ENCODE data around the gene TMEM17. TPM values are rescaled to one million over a fixed set of nuclear protein-coding genes. Genes with fewer than 3 reads are reported as not detected.

The TMEM17 gene
- total RNA-seq, 1 donor from 2014 or later = 1.7 TPM

- Mint-ChIP-seq H3K9me3 (ENCODE audit: unreplicated experiment) (peaks cover 4% of the 10 kb centered on the region), H3K4me3 (ENCODE audit: unreplicated experiment) (no peak overlapping the region), H3K36me3 (ENCODE audit: low read depth, unreplicated experiment) (peaks cover 4% of the 10 kb centered on the region), H3K4me1 (ENCODE audit: unreplicated experiment) (peaks cover 7% of the 10 kb centered on the region), H3K27ac (ENCODE audit: unreplicated experiment) (no peak overlapping the region), H3K27me3 (ENCODE audit: unreplicated experiment) (peaks cover 2% of the 10 kb centered on the region)
- no peak for DNase-seq (ENCODE audit: low spot score)
- TF ChIP-seq, protein P1, sequence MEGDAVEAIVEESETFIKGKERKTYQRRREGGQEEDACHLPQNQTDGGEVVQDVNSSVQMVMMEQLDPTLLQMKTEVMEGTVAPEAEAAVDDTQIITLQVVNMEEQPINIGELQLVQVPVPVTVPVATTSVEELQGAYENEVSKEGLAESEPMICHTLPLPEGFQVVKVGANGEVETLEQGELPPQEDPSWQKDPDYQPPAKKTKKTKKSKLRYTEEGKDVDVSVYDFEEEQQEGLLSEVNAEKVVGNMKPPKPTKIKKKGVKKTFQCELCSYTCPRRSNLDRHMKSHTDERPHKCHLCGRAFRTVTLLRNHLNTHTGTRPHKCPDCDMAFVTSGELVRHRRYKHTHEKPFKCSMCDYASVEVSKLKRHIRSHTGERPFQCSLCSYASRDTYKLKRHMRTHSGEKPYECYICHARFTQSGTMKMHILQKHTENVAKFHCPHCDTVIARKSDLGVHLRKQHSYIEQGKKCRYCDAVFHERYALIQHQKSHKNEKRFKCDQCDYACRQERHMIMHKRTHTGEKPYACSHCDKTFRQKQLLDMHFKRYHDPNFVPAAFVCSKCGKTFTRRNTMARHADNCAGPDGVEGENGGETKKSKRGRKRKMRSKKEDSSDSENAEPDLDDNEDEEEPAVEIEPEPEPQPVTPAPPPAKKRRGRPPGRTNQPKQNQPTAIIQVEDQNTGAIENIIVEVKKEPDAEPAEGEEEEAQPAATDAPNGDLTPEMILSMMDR (IDR thresholded peaks at IDR 0.05; ENCODE audit: unreplicated experiment) = no peak
Observed at GRCh38 chr2:62540408-62541168, 34.6 kb upstream of the TMEM17 start.

- DNase-seq (ENCODE audit: low spot score) = no peak
- Mint-ChIP-seq H3K4me3 (ENCODE audit: unreplicated experiment) (no peak overlapping the region), H3K9me3 (ENCODE audit: unreplicated experiment) (peaks cover 4% of the 10 kb centered on the region), H3K27ac (ENCODE audit: unreplicated experiment) (no peak overlapping the region), H3K36me3 (ENCODE audit: low read depth, unreplicated experiment) (peaks cover 4% of the 10 kb centered on the region), H3K27me3 (ENCODE audit: unreplicated experiment) (peaks cover 2% of the 10 kb centered on the region), H3K4me1 (ENCODE audit: unreplicated experiment) (peaks cover 7% of the 10 kb centered on the region)
- TF ChIP-seq, protein P1 (IDR thresholded peaks at IDR 0.05; ENCODE audit: unreplicated experiment) = no peak
Observed at GRCh38 chr2:62539606-62540407, 33.8 kb upstream of the TMEM17 start.

DNA sequence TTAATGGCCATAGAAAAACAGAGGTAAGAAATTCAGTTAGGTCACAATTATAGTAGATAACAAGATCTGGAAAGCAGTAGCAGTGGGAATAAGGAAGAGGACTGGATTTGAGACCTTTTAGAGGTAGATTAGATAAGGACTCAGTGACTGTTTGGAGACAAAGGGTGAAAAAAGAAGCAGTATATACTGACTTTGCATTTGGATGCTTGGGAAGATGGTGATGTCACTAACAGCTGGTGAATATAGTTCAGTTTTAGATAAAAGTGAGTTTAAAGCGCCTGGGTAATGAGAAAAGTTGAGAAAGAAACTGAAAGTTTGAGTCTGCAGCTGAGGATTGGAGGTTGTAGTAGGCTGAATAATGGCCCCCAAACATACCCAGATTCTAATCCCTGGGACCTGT, 32.8 kb upstream of the TMEM17 start:
- no peak overlapping the region for H3K27ac Mint-ChIP-seq (ENCODE audit: unreplicated experiment)
- no peak overlapping the region for H3K4me3 Mint-ChIP-seq (ENCODE audit: unreplicated experiment)
- no peak for DNase-seq (ENCODE audit: low spot score)
- H3K36me3 Mint-ChIP-seq (ENCODE audit: low read depth, unreplicated experiment) = peaks cover 4% of the 10 kb centered on the region
- peaks cover 7% of the 10 kb centered on the region for H3K4me1 Mint-ChIP-seq (ENCODE audit: unreplicated experiment)
- H3K9me3 Mint-ChIP-seq (ENCODE audit: unreplicated experiment) = peaks cover 4% of the 10 kb centered on the region
- peaks cover 2% of the 10 kb centered on the region for H3K27me3 Mint-ChIP-seq (ENCODE audit: unreplicated experiment)
- TF ChIP-seq, protein P1 (IDR thresholded peaks at IDR 0.05; ENCODE audit: unreplicated experiment) = no peak

DNA sequence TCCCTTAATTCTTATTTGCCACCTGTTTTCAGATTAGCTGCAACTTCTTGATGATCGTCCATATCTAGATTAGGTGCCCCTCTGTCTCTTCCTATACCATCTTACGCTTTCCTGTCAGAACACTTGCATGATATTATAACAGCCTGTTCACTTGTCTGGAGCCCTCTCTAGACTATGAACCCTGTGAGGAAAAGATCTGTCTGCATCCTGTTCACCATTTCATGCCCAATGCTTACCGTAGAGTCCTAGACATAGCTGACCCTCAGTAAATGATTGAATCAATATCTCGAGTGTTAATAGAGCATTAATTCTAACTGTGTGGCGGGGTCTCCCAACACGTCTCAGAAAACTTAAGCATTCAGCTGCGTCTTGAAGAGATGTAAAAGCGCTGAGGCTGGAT, 31.8 kb upstream of the TMEM17 start:
- H3K9me3 Mint-ChIP-seq (ENCODE audit: unreplicated experiment) = peaks cover 10% of the 10 kb centered on the region
- no peak for DNase-seq (ENCODE audit: low spot score)
- H3K36me3 Mint-ChIP-seq (ENCODE audit: low read depth, unreplicated experiment) = peaks cover 8% of the 10 kb centered on the region
- no peak overlapping the region for H3K4me3 Mint-ChIP-seq (ENCODE audit: unreplicated experiment)
- H3K27me3 Mint-ChIP-seq (ENCODE audit: unreplicated experiment) = peaks cover 2% of the 10 kb centered on the region
- TF ChIP-seq, protein P1 (IDR thresholded peaks at IDR 0.05; ENCODE audit: unreplicated experiment) = no peak
- no peak overlapping the region for H3K27ac Mint-ChIP-seq (ENCODE audit: unreplicated experiment)
- peaks cover 7% of the 10 kb centered on the region for H3K4me1 Mint-ChIP-seq (ENCODE audit: unreplicated experiment)

All from endothelial cell (in vitro differentiated cells).